ENCODE results near the gene ABCA3.

ABCA3 gene

GRCh38 chr16:2232094-2232990 lies 108.2 kb downstream of the ABCA3 start:
- DNase-seq = no peak

GRCh38 chr16:2231016-2231931 lies 109.3 kb downstream of the ABCA3 start:
- no peak for DNase-seq

- no peak for DNase-seq
Observed at GRCh38 chr16:2230376-2230775, 110.2 kb downstream of the ABCA3 start.

- no peak for DNase-seq
Observed at GRCh38 chr16:2229632-2230250, 110.8 kb downstream of the ABCA3 start.

- DNase-seq = no peak
Observed at GRCh38 chr16:2229091-2229490, 111.4 kb downstream of the ABCA3 start.

- no peak for DNase-seq
Observed at GRCh38 chr16:2228161-2228824, 112.2 kb downstream of the ABCA3 start.

- no peak for DNase-seq
Observed at GRCh38 chr16:2226918-2227317, 113.6 kb downstream of the ABCA3 start.

GRCh38 chr16:2226245-2226793 lies 114.2 kb downstream of the ABCA3 start:
- DNase-seq = no peak
